HCT116 (cell line): ENCODE results near the gene AQP5. TPM values are rescaled to one million over a fixed set of nuclear protein-coding genes. Genes with fewer than 3 reads are reported as not detected.

Experiments
- ATAC-seq: fragments of 200-7000 bp; cut with Tn5 transposase; 2 replicates; pipeline ENCODE4 v1.9.1; 2020; ENCODE audit warnings: mild to moderate bottlenecking, moderate library complexity
- BruUV-seq: library from RNA; stranded (reverse); fragments of 400-500 nt; replicated peaks from 2 replicates; lab custom pipeline; 2021; lab: Mats Ljungman, UMichigan
- CTCF ChIA-PET: fragments of 300-600 bp; sonication (Branson Sonifier 250); formaldehyde crosslinking; loops from one replicate; lab custom pipeline; 2021; ENCODE audit warnings: antibody characterized with exemption; lab: Charles Lee
- POLR2A ChIA-PET: fragments of 300-600, 350-600 bp; sonication (Branson Sonifier 250); formaldehyde crosslinking; loops from one replicate; lab custom pipeline; 2021; ENCODE audit warnings: antibody characterized with exemption; lab: Charles Lee
- RAD21 ChIA-PET, 2 experiments: fragments of 300-600 bp; sonication (Branson Sonifier 250); formaldehyde crosslinking; loops; one replicate each; lab custom pipeline; 2023; ENCODE audit warnings: low total read pairs in 2 of 2; ENCODE audit not compliant: uncharacterized antibody in 2 of 2, unreplicated experiment in 2 of 2, low non-redundant PET in 1 of 2; lab: Charles Lee
- DNase-seq: peaks from one replicate; pipeline ENCODE4 v3.0.0-alpha.2; 2010; ENCODE audit warnings: low read depth, low spot score
- H2AFZ ChIP-seq: fragments of 200-600 bp; shearing (Covaris generic), sonication (generic); 2 replicates; pipeline ENCODE4 v1.6.1; 2017; ENCODE audit warnings: low read depth, mixed run types, mixed read lengths, antibody characterized with exemption, low read length; ENCODE audit not compliant: poor library complexity, severe bottlenecking
- H3K27ac ChIP-seq: 2 replicates; pipeline ENCODE4 v1.5.1; 2012; ENCODE audit warnings: low read depth, low read length
- H3K27me3 ChIP-seq: fragments of 200-600 bp; sonication (generic); 2 replicates; pipeline ENCODE4 v1.6.1; 2016; ENCODE audit warnings: mixed run types, low read length, mixed read lengths; ENCODE audit not compliant: insufficient read depth
- H3K36me3 ChIP-seq, 2 experiments: fragments of 200-500 bp in 1 of 2; fragments of 200-600 bp in 1 of 2; sonication (Bioruptor generic) in 1 of 2; sonication (generic) in 1 of 2; 2 replicates each; pipeline versions ENCODE4 v1.5.1 to v1.6.1; 2014 to 2016; ENCODE audit warnings: low read length in 2 of 2, inconsistent platforms in 1 of 2, mixed read lengths in 1 of 2, mixed run types in 1 of 2; ENCODE audit not compliant: insufficient read depth in 2 of 2, control insufficient read depth in 1 of 2
- H3K4me1 ChIP-seq, 2 experiments: fragments of 200-600 bp in 1 of 2; sonication (generic) in 1 of 2; 2 replicates each; pipeline versions ENCODE4 v1.5.1 to v1.6.1; 2012 to 2017; ENCODE audit warnings: low read length in 2 of 2, inconsistent platforms in 1 of 2, mild to moderate bottlenecking in 1 of 2, mixed read lengths in 1 of 2, mixed run types in 1 of 2, moderate library complexity in 1 of 2; ENCODE audit not compliant: insufficient read depth in 2 of 2, control insufficient read depth in 1 of 2
- H3K4me2 ChIP-seq: fragments of 200-600 bp; sonication (generic); 2 replicates; pipeline ENCODE4 v1.6.1; 2017; ENCODE audit warnings: mixed run types, low read length, mixed read lengths
- H3K4me3 ChIP-seq, 2 experiments: fragments of 200-600 bp in 1 of 2; sonication (generic) in 1 of 2; replicated peaks in 1 of 2; 2 replicates each; pipeline ENCODE4 v1.5.1; 2011 to 2016; ENCODE audit warnings: low read length in 2 of 2, control low read depth in 1 of 2, low read depth in 1 of 2, mild to moderate bottlenecking in 1 of 2, mixed read lengths in 1 of 2, mixed run types in 1 of 2
- H3K79me2 ChIP-seq: fragments of 200-600 bp; sonication (generic); 2 replicates; pipeline ENCODE4 v1.6.1; 2017; ENCODE audit warnings: mild to moderate bottlenecking, mixed run types, low read length, moderate library complexity, mixed read lengths; ENCODE audit not compliant: insufficient read depth
- H3K9ac ChIP-seq: fragments of 200-600 bp; sonication (generic); 2 replicates; pipeline ENCODE4 v1.6.1; 2016; ENCODE audit warnings: low read length, mixed read lengths
- H3K9me2 ChIP-seq: fragments of 200-600 bp; sonication (generic), shearing (Covaris generic); 2 replicates; pipeline ENCODE4 v1.6.1; 2017; ENCODE audit warnings: mixed run types, mild to moderate bottlenecking, moderate library complexity; ENCODE audit not compliant: insufficient read depth
- H3K9me3 ChIP-seq, 2 experiments: fragments of 200-500 bp in 1 of 2; fragments of 200-600 bp in 1 of 2; sonication (Bioruptor generic) in 1 of 2; sonication (generic) in 1 of 2; 2 replicates each; pipeline ENCODE4 v1.6.1; 2014 to 2017; ENCODE audit warnings: low read length in 2 of 2, mixed read lengths in 2 of 2, inconsistent platforms in 1 of 2, low read depth in 1 of 2, mild to moderate bottlenecking in 1 of 2, mixed run types in 1 of 2, moderate library complexity in 1 of 2; ENCODE audit not compliant: control insufficient read depth in 1 of 2, insufficient read depth in 1 of 2
- H4K20me1 ChIP-seq: fragments of 200-600 bp; sonication (generic), shearing (Covaris generic); 2 replicates; pipeline ENCODE4 v1.6.1; 2017; ENCODE audit warnings: mixed run types, mild to moderate bottlenecking, moderate library complexity; ENCODE audit not compliant: insufficient read depth
- CBX3 ChIP-seq: IDR thresholded peaks from 2 replicates; pipeline ENCODE4 v1.6.1; 2012; ENCODE audit warnings: low read depth
- EZH2 ChIP-seq: fragments of 200-600 bp; sonication (generic); IDR thresholded peaks from 2 replicates; pipeline ENCODE4 v1.6.1; 2017; ENCODE audit warnings: antibody characterized with exemption, mixed run types
- POLR2A ChIP-seq: IDR thresholded peaks from 2 replicates; pipeline ENCODE4 v1.7.0; 2011; ENCODE audit warnings: borderline replicate concordance; ENCODE audit not compliant: insufficient read depth, insufficient read length; ENCODE audit errors: extremely low read depth
- POLR2AphosphoS5 ChIP-seq: IDR thresholded peaks from 2 replicates; pipeline ENCODE4 v1.6.1; 2011; ENCODE audit warnings: mild to moderate bottlenecking, low read depth, low read length, moderate library complexity
- RAD21 ChIP-seq: IDR thresholded peaks from 2 replicates; pipeline ENCODE4 v1.6.1; 2012; ENCODE audit warnings: low read depth, mild to moderate bottlenecking
- SIN3A ChIP-seq: IDR thresholded peaks from 2 replicates; pipeline ENCODE4 v1.6.1; 2012; ENCODE audit warnings: low read depth
- SP1 ChIP-seq: IDR thresholded peaks from 2 replicates; pipeline ENCODE4 v1.6.1; 2012; ENCODE audit warnings: low read depth
- SRF ChIP-seq: IDR thresholded peaks from 2 replicates; pipeline ENCODE4 v1.6.1; 2012; ENCODE audit warnings: low read depth
- TCF7L2 ChIP-seq: IDR thresholded peaks from 2 replicates; pipeline ENCODE4 v1.7.0; 2011; ENCODE audit warnings: borderline replicate concordance, inconsistent platforms; ENCODE audit not compliant: insufficient read depth, insufficient read length; ENCODE audit errors: extremely low read depth
- YY1 ChIP-seq: IDR thresholded peaks from 2 replicates; pipeline ENCODE4 v1.6.1; 2011; ENCODE audit warnings: low read length, low read depth, moderate library complexity, mild to moderate bottlenecking; ENCODE audit not compliant: insufficient replicate concordance; ENCODE audit errors: extremely low read depth
- ZFX ChIP-seq: fragments of 450-650 bp; IDR thresholded peaks from 2 replicates; pipeline ENCODE4 v1.6.1; 2017
- intact Hi-C: fragments of 100-400 bp; cut with micrococcal nuclease; formaldehyde crosslinking; loops from 2 replicates; pipeline ENCODE4 v1.10.0; 2022
- total RNA-seq: library from RNA; stranded (reverse); gene quantifications from one replicate; pipeline ENCODE4 v1.2.1, GENCODE V29; 2021; ENCODE audit not compliant: unreplicated experiment
- TF ChIP-seq, protein P1 (sequence below), 3 experiments: fragments of 200-600 bp in 1 of 3; sonication (generic) in 1 of 3; IDR thresholded peaks in 2 of 3; conservative IDR thresholded peaks in 1 of 3; 2 replicates each; pipeline ENCODE4 v1.5.1; 2012 to 2017; ENCODE audit warnings: low read depth in 2 of 3, low read length in 2 of 3, antibody characterized with exemption in 1 of 3, borderline replicate concordance in 1 of 3, control low read depth in 1 of 3, mild to moderate bottlenecking in 1 of 3, mixed read lengths in 1 of 3, mixed run types in 1 of 3, moderate library complexity in 1 of 3; ENCODE audit not compliant: insufficient read depth in 1 of 3

AQP5 gene
- total RNA-seq, 1 experiment from 2014 or later = not detected

DNA sequence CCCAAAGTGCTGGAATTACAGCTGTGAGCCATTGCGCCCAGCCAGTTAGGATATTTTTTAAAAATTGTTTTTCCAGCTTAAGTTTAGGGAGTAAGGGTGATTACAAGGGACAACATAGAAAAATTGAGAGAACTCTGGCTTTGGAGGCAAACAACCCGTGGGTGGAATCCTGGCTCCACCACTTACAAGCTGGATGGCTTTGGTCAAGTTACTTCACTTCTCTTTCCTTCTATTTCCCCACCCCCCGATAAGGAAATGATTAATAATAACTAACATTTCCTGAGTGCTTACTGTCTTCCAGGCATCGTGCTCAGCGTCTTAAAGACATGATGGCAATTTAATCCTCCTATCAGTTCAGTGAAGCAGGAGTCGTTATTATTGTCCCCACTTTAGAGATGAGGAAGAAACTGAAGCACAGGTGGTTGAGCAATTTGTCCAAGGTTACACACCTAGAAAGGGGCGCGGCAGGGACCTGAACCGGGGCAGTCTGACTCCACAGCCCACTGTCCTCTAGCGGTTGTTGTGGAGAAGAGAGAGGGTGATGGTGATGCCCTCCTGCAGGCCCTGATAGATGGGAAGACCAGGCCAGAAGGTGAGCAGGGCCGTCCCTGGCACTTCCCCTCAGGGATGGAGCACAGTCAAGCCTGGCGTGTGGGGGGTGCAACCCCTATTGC lies 41.3 kb upstream of the AQP5 start (continued):
- TF ChIP-seq SRF (no peak), EZH2 (no peak), ZFX (no peak), POLR2A (no peak), TCF7L2 (no peak)
- TF ChIP-seq, protein P1, sequence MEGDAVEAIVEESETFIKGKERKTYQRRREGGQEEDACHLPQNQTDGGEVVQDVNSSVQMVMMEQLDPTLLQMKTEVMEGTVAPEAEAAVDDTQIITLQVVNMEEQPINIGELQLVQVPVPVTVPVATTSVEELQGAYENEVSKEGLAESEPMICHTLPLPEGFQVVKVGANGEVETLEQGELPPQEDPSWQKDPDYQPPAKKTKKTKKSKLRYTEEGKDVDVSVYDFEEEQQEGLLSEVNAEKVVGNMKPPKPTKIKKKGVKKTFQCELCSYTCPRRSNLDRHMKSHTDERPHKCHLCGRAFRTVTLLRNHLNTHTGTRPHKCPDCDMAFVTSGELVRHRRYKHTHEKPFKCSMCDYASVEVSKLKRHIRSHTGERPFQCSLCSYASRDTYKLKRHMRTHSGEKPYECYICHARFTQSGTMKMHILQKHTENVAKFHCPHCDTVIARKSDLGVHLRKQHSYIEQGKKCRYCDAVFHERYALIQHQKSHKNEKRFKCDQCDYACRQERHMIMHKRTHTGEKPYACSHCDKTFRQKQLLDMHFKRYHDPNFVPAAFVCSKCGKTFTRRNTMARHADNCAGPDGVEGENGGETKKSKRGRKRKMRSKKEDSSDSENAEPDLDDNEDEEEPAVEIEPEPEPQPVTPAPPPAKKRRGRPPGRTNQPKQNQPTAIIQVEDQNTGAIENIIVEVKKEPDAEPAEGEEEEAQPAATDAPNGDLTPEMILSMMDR (IDR thresholded peaks at IDR 0.05 in 2 of 3, conservative IDR thresholded peaks at IDR 0.05 in 1 of 3; ENCODE audit: borderline replicate concordance in 1 of 3, insufficient read depth in 1 of 3, low read depth in 2 of 3, low read length in 2 of 3) = no peak

DNA sequence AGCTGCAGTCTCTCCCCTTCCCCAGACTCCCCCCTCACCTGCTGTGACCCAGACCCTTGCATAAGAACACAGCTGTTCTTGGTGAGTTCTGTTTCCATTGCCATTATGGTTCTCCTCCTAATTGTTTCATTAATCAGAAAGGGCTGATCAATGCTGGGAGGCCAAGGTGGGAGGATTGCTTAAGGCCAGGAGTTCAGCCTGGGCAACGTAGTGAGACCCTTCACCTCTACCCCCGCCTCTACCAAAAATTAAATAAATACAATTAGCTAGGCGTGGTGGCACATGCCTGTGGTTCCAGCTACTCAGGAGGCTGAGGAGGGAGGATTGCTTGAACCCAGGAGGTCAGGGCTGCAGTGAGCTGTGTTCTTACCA lies 40.8 kb upstream of the AQP5 start:
- Histone ChIP-seq H3K27ac (no peak overlapping the region), H3K9me3 (no peaks in the 10 kb centered on the region), H2AFZ (no peak overlapping the region), H3K9me2 (no peaks in the 10 kb centered on the region), H3K36me3 (no peaks in the 10 kb centered on the region), H3K4me1 (no peaks in the 10 kb centered on the region), H3K79me2 (no peaks in the 10 kb centered on the region), H3K27me3 (no peaks in the 10 kb centered on the region), H4K20me1 (no peaks in the 10 kb centered on the region), H3K4me2 (no peak overlapping the region), H3K4me3 (no peak overlapping the region), H3K9ac (no peak overlapping the region)
- intact Hi-C loops = no loop called here
- POLR2A ChIA-PET = no interaction called here
- ATAC-seq = no peak
- RAD21 ChIA-PET = no interaction called here
- no peak for DNase-seq
- no peak for TF ChIP-seq POLR2AphosphoS5
- no peak for TF ChIP-seq SIN3A
- no peak for TF ChIP-seq ZFX
- TF ChIP-seq YY1 = no peak
- no peak for TF ChIP-seq SP1
- no peak for TF ChIP-seq CBX3
- TF ChIP-seq RAD21 = no peak
- CTCF ChIA-PET = no interaction called here
- no TSS peak for BruUV-seq
